PC-3 (cell line): ENCODE measurements around the gene METAP1D. TPM values are rescaled to one million over a fixed set of nuclear protein-coding genes. Genes with fewer than 3 reads are reported as not detected.

ENCODE experiments used
- ATAC-seq: fragments of 200-7000 bp; cut with Tn5 transposase; 2 replicates; pipeline ENCODE4 v1.9.1; 2020; ENCODE audit warnings: mild to moderate bottlenecking, moderate library complexity
- BruUV-seq: library from RNA; stranded (reverse); fragments of 400-500 nt; replicated peaks from 2 replicates; lab custom pipeline; 2021; lab: Mats Ljungman, UMichigan
- CTCF ChIA-PET: fragments of 300-600 bp; sonication (Branson Sonifier 250); formaldehyde crosslinking; loops from one replicate; lab custom pipeline; 2022; ENCODE audit warnings: antibody characterized with exemption; lab: Charles Lee
- POLR2A ChIA-PET: fragments of 300-600 bp; sonication (Branson Sonifier 250); formaldehyde crosslinking; loops from one replicate; lab custom pipeline; 2022; ENCODE audit warnings: antibody characterized with exemption; ENCODE audit not compliant: unreplicated experiment; lab: Charles Lee
- DNase-seq: peaks from one replicate; pipeline ENCODE4 v3.0.0-alpha.2; 2015
- H2AFZ ChIP-seq: fragments of 300-600 bp; sonication (generic); 2 replicates; pipeline ENCODE4 v1.6.0; 2016; ENCODE audit warnings: antibody characterized with exemption, low read length
- H3F3A ChIP-seq: fragments of 300-600 bp; sonication (generic); one replicate; pipeline ENCODE4 v1.6.0; 2017; ENCODE audit warnings: antibody characterized with exemption, low read length, control low read depth, mild to moderate bottlenecking; ENCODE audit not compliant: unreplicated experiment
- H3K27ac ChIP-seq: fragments of 300-600 bp; sonication (generic); 2 replicates; pipeline ENCODE4 v1.5.1; 2016; ENCODE audit warnings: mild to moderate bottlenecking, low read length
- H3K27me3 ChIP-seq: fragments of 300-600 bp; sonication (generic); 2 replicates; pipeline ENCODE4 v1.6.1; 2016; ENCODE audit warnings: low read length, mixed read lengths
- H3K36me3 ChIP-seq: fragments of 300-600 bp; sonication (generic); 2 replicates; pipeline ENCODE4 v1.6.1; 2016; ENCODE audit warnings: low read depth, mixed run types, low read length, mixed read lengths
- H3K4me1 ChIP-seq: fragments of 300-600 bp; sonication (generic); 2 replicates; pipeline ENCODE4 v1.5.1; 2016; ENCODE audit warnings: low read length; ENCODE audit not compliant: insufficient read depth
- H3K4me2 ChIP-seq: fragments of 300-600 bp; sonication (generic); 2 replicates; pipeline ENCODE4 v1.6.0; 2016; ENCODE audit warnings: low read length
- H3K4me3 ChIP-seq: fragments of 300-600 bp; sonication (generic); 2 replicates; pipeline ENCODE4 v1.5.1; 2016; ENCODE audit warnings: mild to moderate bottlenecking, low read length, mixed read lengths
- H3K79me2 ChIP-seq: fragments of 300-600 bp; sonication (generic); 2 replicates; pipeline ENCODE4 v1.6.1; 2017; ENCODE audit warnings: low read length, mixed read lengths
- H3K9ac ChIP-seq: fragments of 300-600 bp; sonication (generic); 2 replicates; pipeline ENCODE4 v1.6.0; 2016; ENCODE audit warnings: mild to moderate bottlenecking, low read length
- H3K9me2 ChIP-seq: fragments of 300-600 bp; sonication (generic); replicated peaks from 2 replicates; pipeline ENCODE4 v1.6.1; 2016; ENCODE audit warnings: mixed run types, low read length, mixed read lengths
- H3K9me3 ChIP-seq: fragments of 300-600 bp; sonication (generic); 2 replicates; pipeline ENCODE4 v1.6.1; 2016; ENCODE audit warnings: low read length, mixed read lengths
- H4K20me1 ChIP-seq: fragments of 300-600 bp; sonication (generic); 2 replicates; pipeline ENCODE4 v1.6.1; 2016; ENCODE audit warnings: low read length, mixed read lengths
- EZH2 ChIP-seq: fragments of 300-600 bp; sonication (generic); IDR thresholded peaks from one replicate; pipeline ENCODE4 v1.6.1; 2017; ENCODE audit warnings: antibody characterized with exemption, mild to moderate bottlenecking, low read length; ENCODE audit not compliant: unreplicated experiment
- EZH2phosphoT487 ChIP-seq: fragments of 300-600 bp; sonication (generic); IDR thresholded peaks from 2 replicates; pipeline ENCODE4 v1.6.1; 2018; ENCODE audit warnings: mild to moderate bottlenecking, antibody characterized with exemption, low read length, borderline replicate concordance
- intact Hi-C: fragments of 100-400 bp; cut with micrococcal nuclease; formaldehyde crosslinking; loops from 2 replicates; pipeline ENCODE4 v1.9.0; 2023
- total RNA-seq: library from RNA; depleted of rRNA; stranded (reverse); fragments of >200 nt; gene quantifications from 2 replicates; pipeline ENCODE4 v1.2.3, GENCODE V29; 2014
- TF ChIP-seq, protein P1 (sequence below): fragments of 300-600 bp; sonication (generic); conservative IDR thresholded peaks from 2 replicates; pipeline ENCODE4 v1.5.1; 2017; ENCODE audit warnings: antibody characterized with exemption, low read depth, mild to moderate bottlenecking, low read length

METAP1D gene
- total RNA-seq, 1 experiment from 2014 or later, result 12.0 TPM

DNA sequence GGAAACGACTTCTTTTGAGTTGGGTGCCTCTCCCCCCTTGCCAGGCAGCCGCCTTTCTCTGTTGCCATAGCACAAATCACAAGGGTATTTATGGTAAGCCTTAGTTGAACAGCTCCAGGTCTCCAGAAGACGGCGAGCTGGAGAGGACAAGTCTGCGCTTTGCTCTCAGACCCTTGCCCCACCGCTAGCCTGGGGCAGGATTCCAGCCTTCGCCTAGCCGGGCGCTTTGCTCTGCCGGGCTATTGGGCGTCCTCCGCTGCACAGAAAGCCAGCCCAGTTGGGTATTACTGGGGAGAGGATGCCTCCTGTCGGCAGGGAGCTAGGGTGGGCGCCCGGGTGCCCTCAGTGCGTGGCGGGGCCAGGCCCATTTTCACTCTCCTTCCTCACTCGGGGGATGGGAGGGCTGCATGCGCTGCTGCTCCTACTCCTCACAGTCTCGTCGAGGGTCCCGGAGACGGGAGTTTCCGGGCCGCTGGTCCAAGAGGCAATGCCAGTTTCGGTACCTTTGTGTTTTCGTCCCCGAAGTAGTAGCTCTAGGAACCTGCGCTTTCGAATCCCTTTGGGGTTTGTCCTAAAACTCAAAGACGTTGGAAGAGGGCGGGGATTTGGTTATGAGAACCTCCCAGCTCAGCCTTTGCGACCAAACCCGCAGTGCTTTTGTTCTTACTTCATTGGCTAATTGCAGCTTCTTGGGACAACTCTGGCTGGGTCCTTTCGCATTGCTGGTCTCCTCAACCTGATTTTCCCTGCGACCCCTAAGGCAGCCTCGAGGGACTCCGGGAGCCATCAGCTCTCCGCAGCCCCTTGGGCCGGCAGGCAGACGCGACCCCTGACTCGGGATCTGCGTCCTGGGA is 106.6 kb downstream of the METAP1D start:
- ChIA-PET CTCF (interaction anchor here (0.8 to 1.2 kb wide), 4 partner anchors 46 to 532 kb away, joined by 3 to 8 read pairs (median 4); no protein-coding TSS in a partner anchor), POLR2A (interaction anchor here (0.7 kb wide), 2 partner anchors 22 to 315 kb away, joined by 4 to 5 read pairs; no protein-coding TSS in a partner anchor)
- Histone ChIP-seq H3K4me1 (0 out of 2 replicates have a peak, but pooled peaks cover 10% of the 10 kb centered on the region), H3K4me3 (peak overlapping the region; percentile 67), H3K36me3 (no peaks in the 10 kb centered on the region), H3K79me2 (no peaks in the 10 kb centered on the region), H3F3A (no peaks in the 10 kb centered on the region), H3K27ac (no peak overlapping the region), H3K27me3 (no peaks in the 10 kb centered on the region), H3K9ac (peak overlapping the region; percentile 5), H2AFZ (peak overlapping the region; percentile 75), H3K4me2 (peak overlapping the region; percentile 94), H3K9me2 (no peaks in the 10 kb centered on the region), H4K20me1 (no peaks in the 10 kb centered on the region), H3K9me3 (no peaks in the 10 kb centered on the region)
- intact Hi-C loops, result no loop called here
- no peak for TF ChIP-seq EZH2phosphoT487
- TF ChIP-seq EZH2, result no peak
- TF ChIP-seq, protein P1, sequence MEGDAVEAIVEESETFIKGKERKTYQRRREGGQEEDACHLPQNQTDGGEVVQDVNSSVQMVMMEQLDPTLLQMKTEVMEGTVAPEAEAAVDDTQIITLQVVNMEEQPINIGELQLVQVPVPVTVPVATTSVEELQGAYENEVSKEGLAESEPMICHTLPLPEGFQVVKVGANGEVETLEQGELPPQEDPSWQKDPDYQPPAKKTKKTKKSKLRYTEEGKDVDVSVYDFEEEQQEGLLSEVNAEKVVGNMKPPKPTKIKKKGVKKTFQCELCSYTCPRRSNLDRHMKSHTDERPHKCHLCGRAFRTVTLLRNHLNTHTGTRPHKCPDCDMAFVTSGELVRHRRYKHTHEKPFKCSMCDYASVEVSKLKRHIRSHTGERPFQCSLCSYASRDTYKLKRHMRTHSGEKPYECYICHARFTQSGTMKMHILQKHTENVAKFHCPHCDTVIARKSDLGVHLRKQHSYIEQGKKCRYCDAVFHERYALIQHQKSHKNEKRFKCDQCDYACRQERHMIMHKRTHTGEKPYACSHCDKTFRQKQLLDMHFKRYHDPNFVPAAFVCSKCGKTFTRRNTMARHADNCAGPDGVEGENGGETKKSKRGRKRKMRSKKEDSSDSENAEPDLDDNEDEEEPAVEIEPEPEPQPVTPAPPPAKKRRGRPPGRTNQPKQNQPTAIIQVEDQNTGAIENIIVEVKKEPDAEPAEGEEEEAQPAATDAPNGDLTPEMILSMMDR, result peak; percentile 67
- no TSS peak for BruUV-seq
- peak; percentile 52 for DNase-seq
- peak; percentile 35 for ATAC-seq

DNA sequence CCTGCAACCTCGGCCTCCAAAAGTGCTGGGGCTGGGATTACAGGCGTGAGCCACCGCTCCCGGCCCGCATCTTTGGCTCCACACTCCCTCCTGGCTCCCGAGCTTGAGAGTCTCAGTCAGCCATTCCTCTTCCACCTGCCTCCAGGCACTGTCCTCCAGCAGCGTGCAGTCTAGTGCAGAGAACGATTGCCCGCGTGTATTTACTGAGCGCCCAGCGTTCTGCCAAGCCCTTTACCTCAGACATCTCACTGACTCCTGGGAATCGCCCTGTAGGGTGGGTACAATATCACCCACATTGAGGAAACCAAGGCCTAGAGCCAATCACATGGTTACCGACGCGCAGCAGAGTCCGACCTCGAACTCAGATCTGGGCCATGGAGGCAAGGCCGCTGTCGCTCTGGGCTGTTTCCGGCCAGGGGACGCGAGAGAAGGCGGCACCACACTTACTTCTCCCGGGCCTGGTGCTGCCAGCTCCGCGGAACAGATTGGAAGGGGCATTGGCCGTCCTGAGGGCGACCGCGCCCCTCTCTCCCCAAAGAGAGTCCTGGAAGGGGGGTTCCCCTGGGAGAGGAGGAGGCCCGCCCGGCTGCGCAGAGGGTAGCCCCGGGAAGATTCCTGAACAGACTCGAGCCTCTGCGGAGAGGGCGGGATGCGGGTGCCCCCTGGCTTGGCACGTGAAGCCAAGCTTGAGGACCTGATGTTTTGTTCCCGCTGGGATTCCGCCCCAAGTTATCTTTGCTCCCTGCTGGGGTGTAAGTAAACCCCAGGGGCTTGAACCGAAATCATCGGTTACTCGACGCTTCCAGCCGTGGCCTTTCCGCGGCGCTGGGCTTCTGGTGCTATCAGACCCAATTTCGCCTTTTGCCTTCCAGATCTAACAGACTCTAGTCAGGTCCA is 108.2 kb downstream of the METAP1D start:
- H3F3A ChIP-seq, result no peaks in the 10 kb centered on the region
- no peaks in the 10 kb centered on the region for H3K9me3 ChIP-seq
- DNase-seq (no peak), ATAC-seq (no peak)
- 0 out of 2 replicates have a peak, but pooled peaks cover 6% of the 10 kb centered on the region for H3K4me1 ChIP-seq
- ChIA-PET POLR2A (no interaction called here), CTCF (no interaction called here)
- no peaks in the 10 kb centered on the region for H3K27me3 ChIP-seq
- H3K4me2 ChIP-seq, result no peak overlapping the region
- TF ChIP-seq EZH2 (no peak), EZH2phosphoT487 (no peak)
- TF ChIP-seq, protein P1, result no peak
- no peaks in the 10 kb centered on the region for H4K20me1 ChIP-seq
- H3K36me3 ChIP-seq, result no peaks in the 10 kb centered on the region
- no peaks in the 10 kb centered on the region for H3K79me2 ChIP-seq
- H3K9me2 ChIP-seq, result no peaks in the 10 kb centered on the region
- H3K4me3 ChIP-seq, result no peak overlapping the region
- intact Hi-C loops, result no loop called here
- no peak overlapping the region for H3K27ac ChIP-seq
- no peak overlapping the region for H2AFZ ChIP-seq
- H3K9ac ChIP-seq, result no peak overlapping the region
- BruUV-seq, result no TSS peak
